Dedifferentiated amniotic fluid mesenchymal stem cell (primary cell): ENCODE results near the gene ICOSLG.
"Not testable (repeated sequence)": the region's sequence is repeated elsewhere in the genome, so short reads cannot be mapped to it uniquely, and the experiment has no call there.

Experiments used
- DNase-seq: peaks from one replicate; pipeline ENCODE4 v3.0.0-alpha.2; 2016; ENCODE audit errors: extremely low spot score

Gene ICOSLG

GRCh38 chr21:44181506-44181905, 59.2 kb downstream of the ICOSLG start:
- DNase-seq = not testable (repeated sequence)

GRCh38 chr21:44176127-44176526, 64.6 kb downstream of the ICOSLG start:
- DNase-seq = not testable (repeated sequence)

GRCh38 chr21:44175189-44175588, 65.6 kb downstream of the ICOSLG start:
- not testable (repeated sequence) for DNase-seq
